HG03442 (cell line): ENCODE data around the gene SECISBP2.

ENCODE experiments used
- ATAC-seq: cut with Tn5 transposase; IDR thresholded peaks from one replicate; pipeline ENCODE4 v1.9.1; 2021; ENCODE audit warnings: mild to moderate bottlenecking, moderate library complexity; ENCODE audit not compliant: unreplicated experiment

SECISBP2 gene

GRCh38 chr9:89380437-89381307, 62.4 kb downstream of the SECISBP2 start:
- ATAC-seq = no peak

- ATAC-seq = no peak
These were observed 63.0 kb downstream of the SECISBP2 start for GRCh38 chr9:89381308-89381609.

- no peak for ATAC-seq
These were observed 64.0 kb downstream of the SECISBP2 start for GRCh38 chr9:89382026-89382986.

- ATAC-seq = no peak
These were observed 64.9 kb downstream of the SECISBP2 start for GRCh38 chr9:89383030-89383720.

GRCh38 chr9:89383721-89384300, 65.5 kb downstream of the SECISBP2 start:
- ATAC-seq = no peak

GRCh38 chr9:89384783-89385182, 66.5 kb downstream of the SECISBP2 start:
- ATAC-seq = no peak

GRCh38 chr9:89386206-89386605, 67.9 kb downstream of the SECISBP2 start:
- no peak for ATAC-seq

GRCh38 chr9:89386797-89387196, 68.5 kb downstream of the SECISBP2 start:
- no peak for ATAC-seq

- no peak for ATAC-seq
These were observed 69.0 kb downstream of the SECISBP2 start for GRCh38 chr9:89387197-89387849.

DNA sequence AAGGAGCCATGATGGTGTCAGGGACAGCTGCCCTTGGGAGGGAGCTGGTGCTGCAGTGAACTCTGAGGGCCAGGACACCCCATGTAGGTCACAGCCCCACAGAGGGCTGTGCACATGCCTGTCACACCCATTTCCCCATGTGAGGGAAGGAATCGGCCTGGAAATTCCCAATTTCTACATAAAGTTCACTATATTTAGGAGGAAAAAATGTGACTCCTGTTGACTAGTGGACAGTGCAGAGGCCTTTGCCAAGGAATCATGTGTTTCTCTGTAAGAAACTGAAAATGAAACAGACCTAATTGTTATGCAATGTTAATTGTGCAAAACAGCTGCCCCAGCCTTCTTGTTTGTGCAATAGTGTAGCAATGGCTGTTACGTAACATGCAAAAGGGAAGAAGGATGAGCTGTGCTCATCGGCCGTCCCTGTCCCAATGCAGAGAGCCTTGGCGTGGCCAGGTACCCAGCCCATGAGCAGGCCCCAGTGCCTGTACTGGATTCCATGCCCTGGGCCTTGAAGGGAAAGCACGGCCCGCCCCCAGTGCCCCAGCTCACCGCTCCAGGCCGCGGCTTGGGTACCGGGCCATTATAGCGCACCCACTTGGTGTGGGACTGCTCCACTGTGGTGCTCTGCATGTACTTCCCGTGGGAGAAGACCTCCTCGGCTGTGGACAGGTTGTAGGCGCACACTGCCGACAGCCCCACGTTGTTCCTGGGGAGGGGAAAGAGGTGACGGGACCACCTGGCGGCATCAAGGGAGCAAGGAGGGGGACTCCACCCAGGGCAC, 70.0 kb downstream of the SECISBP2 start:
- no peak for ATAC-seq

- ATAC-seq = no peak
These were observed 70.5 kb downstream of the SECISBP2 start for GRCh38 chr9:89388868-89389177.

- ATAC-seq = no peak
These were observed 71.8 kb downstream of the SECISBP2 start for GRCh38 chr9:89390068-89390555.

DNA sequence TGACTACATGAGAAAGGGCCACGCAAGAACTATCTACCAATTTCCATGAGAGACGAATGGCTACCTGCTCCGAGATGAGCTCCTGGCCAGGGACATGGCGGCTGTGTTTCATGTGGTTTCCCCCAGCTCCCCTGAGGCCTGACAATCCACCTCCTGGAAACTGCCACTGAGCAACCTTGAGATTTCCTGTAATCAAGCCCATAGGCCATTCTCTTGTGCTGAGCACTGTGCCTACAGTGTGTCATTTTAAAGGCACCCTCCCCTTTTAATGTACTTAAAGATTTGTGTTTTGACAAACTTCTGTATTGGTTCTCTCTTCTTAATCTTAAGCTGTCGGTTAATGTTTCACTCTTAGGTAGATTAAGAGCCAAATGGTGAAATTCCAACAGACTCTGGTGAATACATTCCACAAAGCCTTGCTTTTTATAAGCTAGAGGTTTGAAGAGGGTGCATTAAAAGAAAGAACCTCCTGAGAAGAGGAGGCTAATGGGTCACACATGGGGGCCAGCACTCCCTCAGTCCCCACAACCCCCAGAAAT, 72.3 kb downstream of the SECISBP2 start:
- ATAC-seq = no peak

DNA sequence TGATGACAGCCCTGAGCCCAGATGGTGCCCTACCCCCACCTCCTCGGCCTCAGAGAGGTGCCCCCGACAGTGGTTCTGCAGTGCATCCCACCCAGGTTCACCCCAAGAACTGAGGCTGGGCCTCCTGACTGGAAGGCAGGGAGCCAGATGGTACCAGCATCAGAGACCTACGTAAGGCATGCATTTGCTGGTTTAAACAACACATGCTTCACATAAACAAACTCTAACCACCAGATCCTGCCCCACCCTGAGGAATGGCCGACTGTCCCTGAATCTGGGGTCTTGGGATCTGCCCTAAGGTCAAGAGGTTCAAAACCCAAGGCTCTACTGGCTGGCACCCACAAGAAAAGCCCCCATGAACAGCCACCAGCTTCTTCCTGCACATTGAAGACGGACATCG, 73.3 kb downstream of the SECISBP2 start:
- no peak for ATAC-seq

- ATAC-seq = no peak
These were observed 76.1 kb downstream of the SECISBP2 start for GRCh38 chr9:89394412-89394811.

GRCh38 chr9:89395931-89396710, 77.8 kb downstream of the SECISBP2 start:
- no peak for ATAC-seq

DNA sequence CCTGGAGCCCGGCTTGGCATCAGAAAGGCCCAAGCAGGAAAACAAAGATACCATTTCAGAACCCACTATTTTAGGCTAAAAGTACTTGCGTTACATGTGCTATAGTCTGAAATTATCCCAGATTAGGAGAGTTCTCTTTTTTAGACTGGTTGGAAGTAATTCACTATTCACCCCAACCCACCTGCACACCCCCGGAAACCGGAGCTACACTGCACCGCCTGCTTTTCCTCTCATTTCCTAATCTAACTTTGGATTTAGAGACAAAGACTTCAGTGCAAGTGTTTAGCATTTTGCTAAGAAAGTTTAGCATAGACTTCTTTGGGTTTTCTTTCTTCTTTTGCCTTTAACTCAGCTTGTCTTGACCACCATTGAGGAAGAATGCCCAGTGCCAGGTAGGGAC, 79.2 kb downstream of the SECISBP2 start:
- ATAC-seq = no peak

DNA sequence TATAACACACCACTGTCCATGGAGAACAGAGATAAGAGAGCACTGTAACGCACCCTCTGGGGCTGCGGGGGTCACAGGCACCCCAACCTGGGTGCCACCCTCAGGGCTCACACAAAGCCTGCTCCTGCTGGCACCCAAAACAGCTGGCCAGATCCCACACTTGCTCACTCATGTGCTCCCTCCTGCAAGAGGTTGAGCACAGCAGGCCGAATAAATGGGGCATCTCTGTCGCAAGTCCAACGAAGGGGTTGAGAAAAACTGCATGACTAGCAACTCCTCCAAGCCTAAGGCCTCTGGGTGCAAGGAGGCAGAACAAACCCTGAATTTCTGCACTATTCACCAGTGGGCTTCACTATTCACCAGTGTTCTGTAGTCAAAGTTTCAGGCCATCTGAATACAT, 80.3 kb downstream of the SECISBP2 start:
- no peak for ATAC-seq
